ENCODE data around the gene NUDT5. TPM values are rescaled to one million over a fixed set of nuclear protein-coding genes. Genes with fewer than 3 reads are reported as not detected.

The NUDT5 gene
- total RNA-seq, 6 experiments from 2014 or later: 49.4 to 59.7 (median 51.1) TPM

DNA sequence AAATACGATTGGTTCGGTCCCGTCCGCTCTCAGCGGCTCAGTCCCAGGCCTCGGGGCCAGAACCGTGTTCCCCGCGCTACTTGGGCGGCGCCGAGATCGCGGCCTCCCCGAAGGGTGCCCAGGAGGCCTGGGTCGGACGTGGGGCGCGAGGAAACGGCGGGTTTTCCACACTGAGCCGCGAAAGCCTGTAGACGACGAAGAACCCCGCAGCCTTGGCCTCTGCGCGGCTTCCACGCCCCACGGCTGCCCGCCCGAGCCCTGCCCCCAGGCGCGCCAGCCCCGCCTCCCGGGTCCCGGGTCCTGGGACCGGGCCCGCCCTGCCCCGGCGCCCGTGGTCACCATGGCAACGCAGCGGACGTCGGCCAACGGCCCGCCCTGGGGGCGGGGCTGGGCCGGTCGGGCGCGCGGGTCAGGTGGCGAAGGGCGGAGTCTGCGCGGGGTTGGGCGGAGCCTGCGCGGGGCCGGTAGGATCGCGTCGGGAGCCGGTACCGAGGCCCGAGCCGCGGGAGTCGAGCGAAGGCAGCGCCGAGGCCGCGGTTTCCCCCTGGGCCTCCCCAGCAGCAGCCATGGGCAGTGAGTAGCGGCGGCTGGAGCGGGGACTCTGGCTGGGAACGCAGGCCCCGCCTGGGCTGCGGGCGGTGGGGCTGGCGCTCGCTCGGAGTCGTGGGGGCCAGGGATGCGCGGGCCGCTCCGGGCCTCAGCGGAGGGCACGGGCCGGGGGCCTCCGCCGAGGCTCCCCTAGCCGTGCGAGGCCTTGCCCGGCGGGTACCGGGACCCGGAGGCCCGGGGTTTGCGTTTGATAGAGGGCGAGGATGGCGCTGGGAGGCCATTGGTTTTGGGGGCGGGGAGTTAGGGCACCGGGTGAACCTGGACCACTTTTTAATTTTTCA, 66.2 kb downstream of the NUDT5 start, which contains the start of gene SEC61A2:
TSS of gene SEC61A2 (plus strand) at position 456 of the 890 bp plus-strand sequence. CDS start at position 567, 111 bp downstream.
- TF ChIP-seq, protein P1, sequence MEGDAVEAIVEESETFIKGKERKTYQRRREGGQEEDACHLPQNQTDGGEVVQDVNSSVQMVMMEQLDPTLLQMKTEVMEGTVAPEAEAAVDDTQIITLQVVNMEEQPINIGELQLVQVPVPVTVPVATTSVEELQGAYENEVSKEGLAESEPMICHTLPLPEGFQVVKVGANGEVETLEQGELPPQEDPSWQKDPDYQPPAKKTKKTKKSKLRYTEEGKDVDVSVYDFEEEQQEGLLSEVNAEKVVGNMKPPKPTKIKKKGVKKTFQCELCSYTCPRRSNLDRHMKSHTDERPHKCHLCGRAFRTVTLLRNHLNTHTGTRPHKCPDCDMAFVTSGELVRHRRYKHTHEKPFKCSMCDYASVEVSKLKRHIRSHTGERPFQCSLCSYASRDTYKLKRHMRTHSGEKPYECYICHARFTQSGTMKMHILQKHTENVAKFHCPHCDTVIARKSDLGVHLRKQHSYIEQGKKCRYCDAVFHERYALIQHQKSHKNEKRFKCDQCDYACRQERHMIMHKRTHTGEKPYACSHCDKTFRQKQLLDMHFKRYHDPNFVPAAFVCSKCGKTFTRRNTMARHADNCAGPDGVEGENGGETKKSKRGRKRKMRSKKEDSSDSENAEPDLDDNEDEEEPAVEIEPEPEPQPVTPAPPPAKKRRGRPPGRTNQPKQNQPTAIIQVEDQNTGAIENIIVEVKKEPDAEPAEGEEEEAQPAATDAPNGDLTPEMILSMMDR (IDR thresholded peaks at IDR 0.05): no peak
- peak within 1 kb of the TSS; percentile 77 for H3K27ac Mint-ChIP-seq
- no peaks in the 10 kb centered on the region; the same call in 1 of the 2 replicates for H3K27me3 Mint-ChIP-seq (ENCODE audit: insufficient read depth)
- peak; percentile 85 for DNase-seq
- H3K4me3 Mint-ChIP-seq: peak within 1 kb of the TSS; percentile 93
- peaks cover 21% of the 10 kb centered on the region for H3K4me1 Mint-ChIP-seq (ENCODE audit: low read depth)
- H3K36me3 Mint-ChIP-seq (ENCODE audit: low read depth): peaks cover 4% of the 10 kb centered on the region
- H3K9me3 Mint-ChIP-seq: no peaks in the 10 kb centered on the region

GRCh38 chr10:12121673-12122072, 74.0 kb downstream of the NUDT5 start:
- Mint-ChIP-seq H3K27ac (no peak overlapping the region), H3K36me3 (ENCODE audit: low read depth) (peaks cover 22% of the 10 kb centered on the region), H3K4me1 (ENCODE audit: low read depth) (peaks cover 8% of the 10 kb centered on the region), H3K4me3 (no peak overlapping the region), H3K9me3 (no peaks in the 10 kb centered on the region), H3K27me3 (ENCODE audit: insufficient read depth) (no peaks in the 10 kb centered on the region; the same call in 1 of the 2 replicates)
- DNase-seq: no peak
- TF ChIP-seq, protein P1 (IDR thresholded peaks at IDR 0.05): no peak

Small RNA genes within 50 kb of the gene (microRNA-seq; reads per million reads assigned to microRNA genes)
- not detected for gene MIR548AK

Other genes with a start within 250 kb of the NUDT5 start
- gene UPF2, start 153.1 kb downstream of the NUDT5 start, total RNA-seq (2021; fragmentation: NEBNext Ultra II Directional; extraction: Animal tissue kit (Norgen Biotek cat#: 25700)): 10 to 100 TPM; 18.3 to 24.1 (median 22.0) TPM
- 10 to 100 TPM; 10.2 to 15.1 (median 12.7) TPM for gene DHTKD1, start 126.9 kb downstream of the NUDT5 start, total RNA-seq (2021; fragmentation: NEBNext Ultra II Directional; extraction: Animal tissue kit (Norgen Biotek cat#: 25700))
- 10 to 100 TPM in 5 of 6 experiments, 1 to 10 TPM in 1; 9.3 to 11.2 (median 10.6) TPM for gene SEC61A2, start 66.2 kb downstream of the NUDT5 start, total RNA-seq (2021; fragmentation: NEBNext Ultra II Directional; extraction: Animal tissue kit (Norgen Biotek cat#: 25700))
- gene CDC123, start 297 bp upstream of the NUDT5 start, total RNA-seq (2021; fragmentation: NEBNext Ultra II Directional; extraction: Animal tissue kit (Norgen Biotek cat#: 25700)): 100 to 1,000 TPM in 3 of 6 experiments, 10 to 100 TPM in 3; 90.9 to 116 (median 99.5) TPM
- 1 to 10 TPM in 2 of 6 experiments, under 1 TPM in 4; 0.34 to 1.4 (median 0.43) TPM for gene CAMK1D, start 153.7 kb upstream of the NUDT5 start, total RNA-seq (2021; fragmentation: NEBNext Ultra II Directional; extraction: Animal tissue kit (Norgen Biotek cat#: 25700))

Measured in HFFc6 (cell line).